Epithelial cell of proximal tubule (primary cell): ENCODE data around the gene PTPRJ. TPM values are rescaled to one million over a fixed set of nuclear protein-coding genes. Genes with fewer than 3 reads are reported as not detected.

ENCODE experiments used
- DNase-seq: peaks from one replicate; pipeline ENCODE4 v3.0.0-alpha.2; 2011; ENCODE audit warnings: low read depth
- H3K4me3 ChIP-seq: 2 replicates; pipeline ENCODE4 v1.5.1; 2011; ENCODE audit warnings: low read depth, mild to moderate bottlenecking, low read length
- total RNA-seq: library from RNA; depleted of rRNA; stranded (reverse); fragments of >200 nt; gene quantifications from 2 replicates; pipeline ENCODE4 v1.2.3, GENCODE V29; 2015
- TF ChIP-seq, protein P1 (sequence below): conservative IDR thresholded peaks from 2 replicates; pipeline ENCODE4 v1.5.1; 2012; ENCODE audit warnings: low read depth, mild to moderate bottlenecking, low read length

The PTPRJ gene
- total RNA-seq, 1 donor from 2014 or later = 43.9 TPM

DNA sequence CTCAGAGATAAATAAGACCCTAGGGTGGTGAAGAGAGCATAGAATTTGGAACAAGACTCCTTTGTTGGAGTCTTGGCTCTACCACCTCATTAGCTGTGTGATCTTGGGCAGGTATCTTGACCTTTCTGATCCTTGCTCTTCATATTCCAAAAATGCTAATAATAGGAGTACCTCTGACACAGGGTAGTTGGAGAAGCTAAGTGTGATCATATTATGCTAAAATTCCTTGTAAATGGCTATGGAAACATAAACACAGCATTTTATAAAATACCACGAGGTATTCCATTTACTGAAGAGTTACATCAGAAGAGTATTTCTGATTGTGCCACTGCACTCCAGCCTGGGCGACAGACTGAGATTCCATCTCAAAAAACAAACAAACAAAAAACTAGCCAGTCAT is 9.4 kb downstream of the PTPRJ start:
- TF ChIP-seq, protein P1, sequence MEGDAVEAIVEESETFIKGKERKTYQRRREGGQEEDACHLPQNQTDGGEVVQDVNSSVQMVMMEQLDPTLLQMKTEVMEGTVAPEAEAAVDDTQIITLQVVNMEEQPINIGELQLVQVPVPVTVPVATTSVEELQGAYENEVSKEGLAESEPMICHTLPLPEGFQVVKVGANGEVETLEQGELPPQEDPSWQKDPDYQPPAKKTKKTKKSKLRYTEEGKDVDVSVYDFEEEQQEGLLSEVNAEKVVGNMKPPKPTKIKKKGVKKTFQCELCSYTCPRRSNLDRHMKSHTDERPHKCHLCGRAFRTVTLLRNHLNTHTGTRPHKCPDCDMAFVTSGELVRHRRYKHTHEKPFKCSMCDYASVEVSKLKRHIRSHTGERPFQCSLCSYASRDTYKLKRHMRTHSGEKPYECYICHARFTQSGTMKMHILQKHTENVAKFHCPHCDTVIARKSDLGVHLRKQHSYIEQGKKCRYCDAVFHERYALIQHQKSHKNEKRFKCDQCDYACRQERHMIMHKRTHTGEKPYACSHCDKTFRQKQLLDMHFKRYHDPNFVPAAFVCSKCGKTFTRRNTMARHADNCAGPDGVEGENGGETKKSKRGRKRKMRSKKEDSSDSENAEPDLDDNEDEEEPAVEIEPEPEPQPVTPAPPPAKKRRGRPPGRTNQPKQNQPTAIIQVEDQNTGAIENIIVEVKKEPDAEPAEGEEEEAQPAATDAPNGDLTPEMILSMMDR = no peak
- DNase-seq = no peak
- no peak overlapping the region for H3K4me3 ChIP-seq

- TF ChIP-seq, protein P1 = no peak
- DNase-seq = peak; percentile 56
- H3K4me3 ChIP-seq = peak overlapping the region; percentile 21
Observed at GRCh38 chr11:47991266-47991830, 11.0 kb downstream of the PTPRJ start.

- TF ChIP-seq, protein P1 = no peak
- DNase-seq = no peak
- no peak overlapping the region for H3K4me3 ChIP-seq
Observed at GRCh38 chr11:47991894-47992293, 11.5 kb downstream of the PTPRJ start.

- TF ChIP-seq, protein P1 = no peak
- no peak overlapping the region for H3K4me3 ChIP-seq
- peak; percentile 71 for DNase-seq
Observed at GRCh38 chr11:47992959-47993820, 12.8 kb downstream of the PTPRJ start.

- DNase-seq = no peak
- TF ChIP-seq, protein P1 = no peak
- H3K4me3 ChIP-seq = no peak overlapping the region
Observed at GRCh38 chr11:47994417-47994816, 14.1 kb downstream of the PTPRJ start.

DNA sequence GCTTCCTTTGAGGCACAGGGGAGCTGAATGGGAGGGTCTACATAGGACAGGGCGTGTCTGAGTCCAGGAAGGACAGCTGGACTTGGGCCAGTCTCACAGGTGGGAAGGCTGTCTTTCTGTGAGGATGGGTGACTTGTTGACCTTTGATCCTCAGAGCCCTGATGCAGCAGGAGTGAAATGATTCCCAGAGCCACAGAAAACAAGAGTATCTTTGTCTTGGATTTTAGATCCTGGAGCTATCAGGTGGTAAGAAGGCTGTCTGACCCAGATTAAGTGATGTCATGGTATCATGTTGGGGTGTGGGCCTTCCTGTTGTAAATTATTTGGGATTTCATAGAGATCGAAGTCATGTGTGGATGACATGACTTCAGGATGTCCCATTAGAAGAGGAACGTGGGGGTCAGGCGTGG is 15.0 kb downstream of the PTPRJ start:
- H3K4me3 ChIP-seq = no peak overlapping the region
- TF ChIP-seq, protein P1 = no peak
- no peak for DNase-seq
